Naive thymus-derived CD8-positive, alpha-beta T cell (primary cell): ENCODE data around the gene HEATR5B. TPM values are rescaled to one million over a fixed set of nuclear protein-coding genes. Genes with fewer than 3 reads are reported as not detected.

ENCODE experiments used
- ATAC-seq, 2 donors: fragments of 150-1000 bp; cut with Tn5 transposase in 1 of 2; sonication (Bioruptor Pico), chemical (Tn5 transposase) in 1 of 2; 1 replicate in 1 of 2; 2 replicates in 1 of 2; pipeline ENCODE4 v1.10.0; 2021; ENCODE audit warnings: mild to moderate bottlenecking in 2 of 2, moderate library complexity in 2 of 2
- POLR2A ChIA-PET: fragments of 350-600 bp; sonication (Branson Sonifier 250); formaldehyde crosslinking; loops from one replicate; lab custom pipeline; 2021; ENCODE audit warnings: antibody characterized with exemption; lab: Charles Lee
- DNase-seq, 10 donors: peaks; one replicate each; pipeline versions ENCODE4 v3.0.0 to v3.0.0-alpha.2; 2020 to 2022
- H3K27ac Mint-ChIP-seq, 10 donors: one replicate each; pipeline ENCODE4 v1.8.0; 2020 to 2022; ENCODE audit warnings: mild to moderate bottlenecking in 10 of 10, mixed read lengths in 10 of 10, moderate library complexity in 4 of 10, inconsistent platforms in 1 of 10
- H3K27me3 Mint-ChIP-seq, 5 donors: one replicate each; pipeline ENCODE4 v1.8.0; 2021 to 2022; ENCODE audit warnings: mixed read lengths in 5 of 5
- H3K36me3 Mint-ChIP-seq, 3 donors: one replicate each; pipeline ENCODE4 v1.8.0; 2020 to 2022; ENCODE audit warnings: mixed read lengths in 3 of 3, mild to moderate bottlenecking in 2 of 3, inconsistent platforms in 1 of 3
- H3K4me1 Mint-ChIP-seq, 4 donors: one replicate each; pipeline ENCODE4 v1.8.0; 2021 to 2022; ENCODE audit warnings: mixed read lengths in 4 of 4
- H3K4me3 Mint-ChIP-seq, 10 donors: one replicate each; pipeline ENCODE4 v1.8.0; 2020 to 2022; ENCODE audit warnings: mild to moderate bottlenecking in 10 of 10, mixed read lengths in 10 of 10, moderate library complexity in 6 of 10, inconsistent platforms in 1 of 10
- H3K9me3 Mint-ChIP-seq, 9 donors: one replicate each; pipeline ENCODE4 v1.8.0; 2020 to 2022; ENCODE audit warnings: mixed read lengths in 9 of 9, mild to moderate bottlenecking in 3 of 9, inconsistent platforms in 1 of 9, moderate library complexity in 1 of 9
- polyA plus RNA-seq, 3 donors: library from polyadenylated mRNA; unstranded; fragments of 300-500 nt; fragmentation: Illumina TruSeq; gene quantifications; one replicate each; pipeline ENCODE4 v1.2.3, GENCODE V29; 2021
- total RNA-seq, 8 experiments: library from RNA in 2 of 8; stranded (reverse) in 2 of 8; gene quantifications; one replicate each; pipeline ENCODE4 v1.2.3 and lab custom pipeline; 2021 to 2026

HEATR5B gene
- total and polyA plus RNA-seq, 5 experiments from 2014 or later, result 5.1 to 40.2 (median 10.1) TPM

GRCh38 chr2:37060446-37060845 is 23.7 kb downstream of the HEATR5B start:
- POLR2A ChIA-PET, result no interaction called here
- Mint-ChIP-seq H3K27me3 (no peaks in the 10 kb centered on the region), H3K27ac (no peak overlapping the region), H3K9me3 (no peaks in the 10 kb centered on the region), H3K36me3 (peaks cover 12 to 89% (median 22%) of the 10 kb centered on the region in 3 donors), H3K4me3 (no peak overlapping the region), H3K4me1 (peaks cover 0 to 4% (median 1%) of the 10 kb centered on the region in 4 donors)
- ATAC-seq (no peak), DNase-seq (no peak)

GRCh38 chr2:37059841-37060240 is 24.3 kb downstream of the HEATR5B start:
- Mint-ChIP-seq H3K27ac (no peak overlapping the region), H3K9me3 (no peaks in the 10 kb centered on the region), H3K4me3 (no peak overlapping the region), H3K27me3 (no peaks in the 10 kb centered on the region), H3K4me1 (peaks cover 0 to 4% (median 1%) of the 10 kb centered on the region in 4 donors), H3K36me3 (peaks cover 12 to 87% (median 24%) of the 10 kb centered on the region in 3 donors)
- no peak for DNase-seq
- POLR2A ChIA-PET, result no interaction called here
- ATAC-seq, result no peak

- Mint-ChIP-seq H3K27me3 (no peaks in the 10 kb centered on the region), H3K9me3 (no peaks in the 10 kb centered on the region), H3K4me3 (no peak overlapping the region), H3K36me3 (peaks cover 8 to 82% (median 37%) of the 10 kb centered on the region in 3 donors), H3K27ac (no peak overlapping the region), H3K4me1 (peaks cover 0 to 2% (median 0%) of the 10 kb centered on the region in 4 donors)
- no peak for ATAC-seq
- no peak for DNase-seq
- POLR2A ChIA-PET, result no interaction called here
Measured at GRCh38 chr2:37052600-37053332, 31.4 kb downstream of the HEATR5B start.

- ATAC-seq, result no peak
- Mint-ChIP-seq H3K9me3 (no peaks in the 10 kb centered on the region), H3K36me3 (peaks cover 5 to 61% (median 29%) of the 10 kb centered on the region in 3 donors), H3K4me1 (no peaks in the 10 kb centered on the region), H3K27ac (no peak overlapping the region), H3K4me3 (no peak overlapping the region), H3K27me3 (no peaks in the 10 kb centered on the region)
- no peak for DNase-seq
- POLR2A ChIA-PET, result no interaction called here
Measured at GRCh38 chr2:37039580-37039979, 44.6 kb downstream of the HEATR5B start.

- no peaks in the 10 kb centered on the region for H3K27me3 Mint-ChIP-seq
- peaks cover under 1 to 55% (median 25%) of the 10 kb centered on the region in 3 donors for H3K36me3 Mint-ChIP-seq
- no peak for ATAC-seq
- DNase-seq, result no peak
- no peaks in the 10 kb centered on the region for H3K4me1 Mint-ChIP-seq
- no peaks in the 10 kb centered on the region for H3K9me3 Mint-ChIP-seq
- POLR2A ChIA-PET, result no interaction called here
- no peak overlapping the region for H3K4me3 Mint-ChIP-seq
- H3K27ac Mint-ChIP-seq, result no peak overlapping the region
Measured at GRCh38 chr2:37037771-37038170, 46.4 kb downstream of the HEATR5B start.

- H3K27me3 Mint-ChIP-seq, result no peaks in the 10 kb centered on the region
- no peak for DNase-seq
- no peaks in the 10 kb centered on the region for H3K4me1 Mint-ChIP-seq
- ATAC-seq, result no peak
- POLR2A ChIA-PET, result no interaction called here
- H3K27ac Mint-ChIP-seq, result peak overlapping the region in 1 of 10 donors; percentile 30
- no peaks in the 10 kb centered on the region for H3K9me3 Mint-ChIP-seq
- H3K4me3 Mint-ChIP-seq, result no peak overlapping the region
- H3K36me3 Mint-ChIP-seq, result peaks cover 11 to 74% (median 20%) of the 10 kb centered on the region in 3 donors
Measured at GRCh38 chr2:37029758-37030157, 54.4 kb downstream of the HEATR5B start.

- H3K4me1 Mint-ChIP-seq, result no peaks in the 10 kb centered on the region
- peak overlapping the region in 2 of 10 donors; percentile 0 to 32 for H3K27ac Mint-ChIP-seq
Measured at GRCh38 chr2:37026050-37026449, 58.1 kb downstream of the HEATR5B start.

GRCh38 chr2:37020887-37021796 is 63.0 kb downstream of the HEATR5B start:
- H3K27me3 Mint-ChIP-seq, result no peaks in the 10 kb centered on the region
- H3K4me1 Mint-ChIP-seq, result peaks cover 0 to 3% (median 0%) of the 10 kb centered on the region in 4 donors
- H3K36me3 Mint-ChIP-seq, result peaks cover 8 to 88% (median 40%) of the 10 kb centered on the region in 3 donors
- ATAC-seq (no peak), DNase-seq (no peak)
- no peaks in the 10 kb centered on the region for H3K9me3 Mint-ChIP-seq
- no peak overlapping the region for H3K4me3 Mint-ChIP-seq
- H3K27ac Mint-ChIP-seq, result no peak overlapping the region
- POLR2A ChIA-PET, result no interaction called here

More at GRCh38 chr2:37026050-37026449, 58.1 kb downstream of the HEATR5B start:
- peaks cover 16 to 83% (median 33%) of the 10 kb centered on the region in 3 donors for H3K36me3 Mint-ChIP-seq
- POLR2A ChIA-PET, result no interaction called here
- H3K9me3 Mint-ChIP-seq, result no peaks in the 10 kb centered on the region
- ATAC-seq, result no peak
- DNase-seq, result no peak
- no peak overlapping the region for H3K4me3 Mint-ChIP-seq
- H3K27me3 Mint-ChIP-seq, result no peaks in the 10 kb centered on the region

GRCh38 chr2:37020212-37020886 is 63.8 kb downstream of the HEATR5B start:
- DNase-seq (no peak), ATAC-seq (no peak)
- H3K4me3 Mint-ChIP-seq, result no peak overlapping the region
- no peak overlapping the region for H3K27ac Mint-ChIP-seq
- POLR2A ChIA-PET, result no interaction called here
- H3K9me3 Mint-ChIP-seq, result no peaks in the 10 kb centered on the region
- H3K4me1 Mint-ChIP-seq, result peaks cover 0 to 3% (median 0%) of the 10 kb centered on the region in 4 donors
- H3K27me3 Mint-ChIP-seq, result no peaks in the 10 kb centered on the region
- H3K36me3 Mint-ChIP-seq, result peaks cover 11 to 88% (median 40%) of the 10 kb centered on the region in 3 donors

GRCh38 chr2:37013315-37013641 is 70.9 kb downstream of the HEATR5B start:
- peaks cover 12 to 79% (median 28%) of the 10 kb centered on the region in 3 donors for H3K36me3 Mint-ChIP-seq
- ATAC-seq (no peak), DNase-seq (no peak)
- peak overlapping the region in 2 of 10 donors; percentile 21 to 81 for H3K27ac Mint-ChIP-seq
- POLR2A ChIA-PET, result no interaction called here
- H3K4me1 Mint-ChIP-seq, result peaks cover 4 to 16% (median 7%) of the 10 kb centered on the region in 4 donors
- H3K27me3 Mint-ChIP-seq, result no peaks in the 10 kb centered on the region
- H3K9me3 Mint-ChIP-seq, result no peaks in the 10 kb centered on the region
- no peak overlapping the region for H3K4me3 Mint-ChIP-seq

- no peaks in the 10 kb centered on the region for H3K9me3 Mint-ChIP-seq
- peak overlapping the region in 8 of 10 donors; percentile 7 to 82 (median 54) for H3K27ac Mint-ChIP-seq
- ATAC-seq (no peak), DNase-seq (no peak)
- peaks cover 9 to 79% (median 21%) of the 10 kb centered on the region in 3 donors for H3K36me3 Mint-ChIP-seq
- peaks cover 4 to 16% (median 7%) of the 10 kb centered on the region in 4 donors for H3K4me1 Mint-ChIP-seq
- peak overlapping the region in 1 of 10 donors; percentile 46 for H3K4me3 Mint-ChIP-seq
- POLR2A ChIA-PET, result no interaction called here
- no peaks in the 10 kb centered on the region for H3K27me3 Mint-ChIP-seq
Measured at GRCh38 chr2:37011130-37011529, 73.0 kb downstream of the HEATR5B start.

GRCh38 chr2:37005118-37005868 is 78.9 kb downstream of the HEATR5B start:
- H3K27ac Mint-ChIP-seq, result peak overlapping the region in 8 of 10 donors; percentile 32 to 67 (median 50)
- POLR2A ChIA-PET, result no interaction called here
- H3K36me3 Mint-ChIP-seq, result peaks cover 0 to 86% (median 16%) of the 10 kb centered on the region in 3 donors
- ATAC-seq, result peak; percentile 52 to 67
- peaks cover 7 to 12% (median 9%) of the 10 kb centered on the region in 4 donors for H3K4me1 Mint-ChIP-seq
- DNase-seq, result peak in 4 of 10 donors; percentile 6 to 39 (median 20)
- H3K27me3 Mint-ChIP-seq, result no peaks in the 10 kb centered on the region
- peak overlapping the region in 7 of 10 donors; percentile 19 to 44 (median 23) for H3K4me3 Mint-ChIP-seq
- no peaks in the 10 kb centered on the region for H3K9me3 Mint-ChIP-seq
